Measurements from ENCODE around the gene EIF1B.

EIF1B gene

GRCh38 chr3:40308725-40309417 lies 636 bp upstream of the EIF1B start:
- DNase-seq (ENCODE audit: low read depth, low spot score), result no peak

- DNase-seq (ENCODE audit: low read depth, low spot score), result no peak
These were observed 603 bp downstream of the EIF1B start for GRCh38 chr3:40309925-40310695.

GRCh38 chr3:40310705-40311104 lies 1.2 kb downstream of the EIF1B start:
- DNase-seq (ENCODE audit: low read depth, low spot score), result no peak

GRCh38 chr3:40312661-40313226 lies 3.2 kb downstream of the EIF1B start:
- no peak for DNase-seq (ENCODE audit: low read depth, low spot score)

GRCh38 chr3:40313975-40314860 lies 4.7 kb downstream of the EIF1B start:
- DNase-seq (ENCODE audit: low read depth, low spot score), result no peak

- DNase-seq (ENCODE audit: low read depth, low spot score), result no peak
These were observed 7.8 kb downstream of the EIF1B start for GRCh38 chr3:40317061-40317855.

GRCh38 chr3:40321818-40322217 lies 12.3 kb downstream of the EIF1B start:
- DNase-seq (ENCODE audit: low read depth, low spot score), result no peak

- DNase-seq (ENCODE audit: low read depth, low spot score), result no peak
These were observed 14.4 kb downstream of the EIF1B start for GRCh38 chr3:40323946-40324345.

GRCh38 chr3:40324621-40325020 lies 15.1 kb downstream of the EIF1B start:
- no peak for DNase-seq (ENCODE audit: low read depth, low spot score)

- DNase-seq (ENCODE audit: low read depth, low spot score), result no peak
These were observed 16.0 kb downstream of the EIF1B start for GRCh38 chr3:40325465-40325864.

GRCh38 chr3:40328374-40328773 lies 18.9 kb downstream of the EIF1B start:
- DNase-seq (ENCODE audit: low read depth, low spot score), result no peak

- DNase-seq (ENCODE audit: low read depth, low spot score), result no peak
These were observed 19.6 kb downstream of the EIF1B start for GRCh38 chr3:40329071-40329470.

GRCh38 chr3:40332684-40333083 lies 23.2 kb downstream of the EIF1B start:
- DNase-seq (ENCODE audit: low read depth, low spot score), result no peak

GRCh38 chr3:40333416-40333815 lies 23.9 kb downstream of the EIF1B start:
- DNase-seq (ENCODE audit: low read depth, low spot score), result no peak

GRCh38 chr3:40333852-40334251 lies 24.3 kb downstream of the EIF1B start:
- DNase-seq (ENCODE audit: low read depth, low spot score), result no peak

- DNase-seq (ENCODE audit: low read depth, low spot score), result no peak
These were observed 26.6 kb downstream of the EIF1B start for GRCh38 chr3:40336101-40336500.

GRCh38 chr3:40336511-40337135 lies 27.1 kb downstream of the EIF1B start:
- no peak for DNase-seq (ENCODE audit: low read depth, low spot score)

GRCh38 chr3:40337136-40338108 lies 27.9 kb downstream of the EIF1B start:
- DNase-seq (ENCODE audit: low read depth, low spot score), result no peak

- no peak for DNase-seq (ENCODE audit: low read depth, low spot score)
These were observed 30.4 kb downstream of the EIF1B start for GRCh38 chr3:40339871-40340270.

All from iPS DF 19.7 (cell line).